IMR-90 (cell line): ENCODE data around the gene ADAM12. TPM values are rescaled to one million over a fixed set of nuclear protein-coding genes. Genes with fewer than 3 reads are reported as not detected.

Experiments used
- ATAC-seq: fragments of 200-7000 bp; cut with Tn5 transposase; 2 replicates; pipeline ENCODE4 v1.9.1; 2020; ENCODE audit warnings: low read depth, mild to moderate bottlenecking, moderate library complexity
- BruUV-seq: library from RNA; stranded (reverse); fragments of 400-500 nt; replicated peaks from 2 replicates; lab custom pipeline; 2021; lab: Mats Ljungman, UMichigan
- CTCF ChIA-PET: fragments of 300-600 bp; formaldehyde crosslinking; extraction: SDS; loops from one replicate; lab custom pipeline; 2021; ENCODE audit warnings: antibody characterized with exemption; lab: Yijun Ruan, JAX
- POLR2A ChIA-PET: fragments of 300-600 bp; sonication (Branson Sonifier 250); formaldehyde crosslinking; loops from one replicate; lab custom pipeline; 2022; ENCODE audit warnings: antibody characterized with exemption; ENCODE audit not compliant: unreplicated experiment; lab: Charles Lee
- DNase-seq: peaks from one replicate; pipeline ENCODE4 v3.0.0; 2013
- H2AFZ ChIP-seq: replicated peaks from 2 replicates; pipeline ENCODE3; 2013; ENCODE audit warnings: low read length, mild to moderate bottlenecking; ENCODE audit not compliant: poor library complexity
- H2AK5ac ChIP-seq: 2 replicates; pipeline ENCODE4 v1.6.1; 2013; ENCODE audit warnings: low read depth, low read length, inconsistent platforms
- H2AK9ac ChIP-seq: replicated peaks from 2 replicates; pipeline ENCODE3; 2013; ENCODE audit warnings: mild to moderate bottlenecking, low read depth, low read length, moderate library complexity; ENCODE audit not compliant: poor library complexity
- H2BK120ac ChIP-seq: 2 replicates; pipeline ENCODE4 v1.6.1; 2013; ENCODE audit warnings: low read depth, low read length, inconsistent platforms
- H2BK15ac ChIP-seq: 3 replicates; pipeline ENCODE4 v1.6.1; 2013; ENCODE audit warnings: low read depth, low read length, inconsistent platforms
- H2BK20ac ChIP-seq: 2 replicates; pipeline ENCODE4 v1.6.1; 2013; ENCODE audit warnings: low read depth, mild to moderate bottlenecking, inconsistent platforms, low read length, moderate library complexity
- H2BK5ac ChIP-seq: 2 replicates; pipeline ENCODE4 v1.6.1; 2013; ENCODE audit warnings: mild to moderate bottlenecking, low read depth, low read length, inconsistent platforms; ENCODE audit not compliant: poor library complexity, severe bottlenecking
- H3K14ac ChIP-seq: replicated peaks from 2 replicates; pipeline ENCODE4 v1.6.1; 2013; ENCODE audit warnings: low read depth, low read length, inconsistent platforms
- H3K18ac ChIP-seq: 2 replicates; pipeline ENCODE4 v1.6.1; 2013; ENCODE audit warnings: low read depth, low read length, control low read depth
- H3K23ac ChIP-seq: 2 replicates; pipeline ENCODE4 v1.6.1; 2013; ENCODE audit warnings: low read depth, low read length, inconsistent platforms
- H3K27ac ChIP-seq: 2 replicates; pipeline ENCODE4 v1.5.1; 2013; ENCODE audit warnings: mild to moderate bottlenecking, control low read depth, low read length; ENCODE audit not compliant: insufficient read depth
- H3K27me3 ChIP-seq: 2 replicates; pipeline ENCODE4 v1.6.1; 2013; ENCODE audit warnings: low read length; ENCODE audit not compliant: control insufficient read depth, insufficient read depth
- H3K36me3 ChIP-seq: 2 replicates; pipeline ENCODE4 v1.6.1; 2013; ENCODE audit warnings: low read length, mixed read lengths; ENCODE audit not compliant: control insufficient read depth, insufficient read depth
- H3K4ac ChIP-seq: 2 replicates; pipeline ENCODE4 v1.6.1; 2013; ENCODE audit warnings: low read depth, low read length, inconsistent platforms
- H3K4me1 ChIP-seq: 2 replicates; pipeline ENCODE4 v1.6.1; 2013; ENCODE audit warnings: low read length, mixed read lengths; ENCODE audit not compliant: control insufficient read depth, insufficient read depth
- H3K4me2 ChIP-seq: 2 replicates; pipeline ENCODE4 v1.6.1; 2013; ENCODE audit warnings: low read depth, mild to moderate bottlenecking, control low read depth, low read length, moderate library complexity
- H3K4me3 ChIP-seq: 2 replicates; pipeline ENCODE4 v1.5.1; 2013; ENCODE audit warnings: low read depth, mild to moderate bottlenecking, control low read depth, low read length, moderate library complexity; ENCODE audit not compliant: insufficient read depth
- H3K56ac ChIP-seq: 2 replicates; pipeline ENCODE4 v1.6.1; 2013; ENCODE audit warnings: low read length, inconsistent platforms; ENCODE audit not compliant: insufficient read depth; ENCODE audit errors: extremely low read depth
- H3K79me1 ChIP-seq, 2 experiments: 2 replicates each; pipeline ENCODE4 v1.6.1; 2013; ENCODE audit warnings: low read length in 2 of 2, inconsistent platforms in 1 of 2, low read depth in 1 of 2
- H3K9ac ChIP-seq: 2 replicates; pipeline ENCODE4 v1.6.1; 2013; ENCODE audit warnings: low read depth, low read length, control low read depth
- H3K9me1 ChIP-seq: 2 replicates; pipeline ENCODE4 v1.6.1; 2013; ENCODE audit warnings: low read length, inconsistent platforms; ENCODE audit not compliant: insufficient read depth
- H3K9me3 ChIP-seq: 2 replicates; pipeline ENCODE4 v1.6.1; 2013; ENCODE audit warnings: low read length; ENCODE audit not compliant: control insufficient read depth, insufficient read depth
- H4K20me1 ChIP-seq: 2 replicates; pipeline ENCODE4 v1.6.1; 2013; ENCODE audit warnings: low read length, inconsistent platforms; ENCODE audit not compliant: insufficient read depth
- H4K5ac ChIP-seq: 2 replicates; pipeline ENCODE4 v1.6.1; 2013; ENCODE audit warnings: mild to moderate bottlenecking, low read depth, low read length, control low read depth
- H4K8ac ChIP-seq, 2 experiments: 2 replicates each; pipeline ENCODE4 v1.6.1; 2013; ENCODE audit warnings: low read depth in 2 of 2, low read length in 2 of 2, control low read depth in 1 of 2, inconsistent platforms in 1 of 2
- H4K91ac ChIP-seq: 2 replicates; pipeline ENCODE4 v1.6.1; 2013; ENCODE audit warnings: low read depth, low read length, inconsistent platforms; ENCODE audit not compliant: insufficient read depth
- BHLHE40 ChIP-seq: fragments of 150-350 bp; IDR thresholded peaks from 2 replicates; pipeline ENCODE4 v1.6.1; 2016; ENCODE audit warnings: mild to moderate bottlenecking, low read depth, low read length
- CEBPB ChIP-seq: IDR thresholded peaks from 2 replicates; pipeline ENCODE4 v1.6.1; 2012; ENCODE audit warnings: low read depth, low read length, improper control_type of control experiment
- CHD1 ChIP-seq: IDR thresholded peaks from 2 replicates; pipeline ENCODE4 v1.6.1; 2012; ENCODE audit warnings: low read depth, low read length, improper control_type of control experiment
- CTCF ChIP-seq: conservative IDR thresholded peaks from 2 replicates; pipeline ENCODE4 v1.5.1; 2012; ENCODE audit warnings: mild to moderate bottlenecking, low read depth, low read length, improper control_type of control experiment
- ELK1 ChIP-seq: fragments of 150-350 bp; IDR thresholded peaks from 2 replicates; pipeline ENCODE4 v1.6.1; 2016; ENCODE audit warnings: low read depth, mild to moderate bottlenecking, low read length, moderate library complexity, borderline replicate concordance
- FOS ChIP-seq: fragments of 150-350 bp; IDR thresholded peaks from 2 replicates; pipeline ENCODE4 v1.6.1; 2016; ENCODE audit warnings: low read depth, low read length
- MAFK ChIP-seq: IDR thresholded peaks from 2 replicates; pipeline ENCODE4 v1.6.1; 2012; ENCODE audit warnings: low read depth, low read length, improper control_type of control experiment
- MAZ ChIP-seq: IDR thresholded peaks from 2 replicates; pipeline ENCODE4 v1.6.1; 2012; ENCODE audit warnings: low read depth, mild to moderate bottlenecking, low read length, improper control_type of control experiment, moderate library complexity, borderline replicate concordance
- MXI1 ChIP-seq: IDR thresholded peaks from 2 replicates; pipeline ENCODE4 v1.6.1; 2012; ENCODE audit warnings: low read depth, mild to moderate bottlenecking, low read length, moderate library complexity, borderline replicate concordance
- NFE2L2 ChIP-seq: fragments of 150-350 bp; IDR thresholded peaks from 2 replicates; pipeline ENCODE4 v1.6.1; 2016; ENCODE audit warnings: low read depth, mild to moderate bottlenecking, low read length
- POLR2A ChIP-seq: IDR thresholded peaks from 2 replicates; pipeline ENCODE4 v1.6.1; 2012; ENCODE audit warnings: mild to moderate bottlenecking, low read depth, low read length
- RAD21 ChIP-seq: IDR thresholded peaks from 2 replicates; pipeline ENCODE4 v1.6.1; 2012; ENCODE audit warnings: low read length, improper control_type of control experiment
- RCOR1 ChIP-seq: IDR thresholded peaks from 2 replicates; pipeline ENCODE4 v1.6.1; 2012; ENCODE audit warnings: mild to moderate bottlenecking, low read length, improper control_type of control experiment; ENCODE audit not compliant: insufficient replicate concordance
- RFX5 ChIP-seq: IDR thresholded peaks from 2 replicates; pipeline ENCODE4 v1.8.0; 2012; ENCODE audit warnings: low read depth, mild to moderate bottlenecking, low read length, moderate library complexity
- SMC3 ChIP-seq: fragments of 150-350 bp; IDR thresholded peaks from 2 replicates; pipeline ENCODE4 v1.6.1; 2016; ENCODE audit warnings: low read depth, mild to moderate bottlenecking, antibody characterized with exemption, low read length, moderate library complexity
- WGBS, 2 experiments: methylation state at CpG; one replicate each; pipeline versions ENCODE4 v1.1.5 to v1.1.7; 2013; ENCODE audit warnings: missing lambda C conversion rate in 2 of 2; ENCODE audit not compliant: insufficient read length in 1 of 2; ENCODE audit errors: extremely low coverage in 2 of 2; 5-methylcytosine and 5-hydroxymethylcytosine counted together
- dilution Hi-C: fragments of 300-500 bp; cut with HindIII; formaldehyde crosslinking; loops from one replicate; pipeline ENCODE4 v1.14.3; 2018; ENCODE audit warnings: low sequenced_read_pairs; ENCODE audit not compliant: unreplicated experiment
- in situ Hi-C: fragments of 300-500 bp; cut with MboI; formaldehyde crosslinking; loops from 3 replicates; pipeline ENCODE4 v1.14.3; 2019; ENCODE audit warnings: low sequenced_read_pairs, inconsistent platforms, mixed read lengths
- intact Hi-C: fragments of 100-400 bp; cut with micrococcal nuclease; formaldehyde crosslinking; loops from 2 replicates; pipeline ENCODE4 v1.10.0; 2022
- polyA plus RNA-seq, 3 experiments: library from polyadenylated mRNA; depleted of rRNA; stranded (reverse); fragments of >200 nt; gene quantifications; 2 replicates each; pipeline ENCODE4 v1.2.3, GENCODE V29; 2012; ENCODE audit warnings: low replicate concordance in 1 of 3
- total RNA-seq: library from RNA; depleted of rRNA; stranded (reverse); fragments of >200 nt; gene quantifications from 2 replicates; pipeline ENCODE4 v1.2.3, GENCODE V29; 2012
- TF ChIP-seq, protein P1 (sequence below): fragments of 150-350 bp; IDR thresholded peaks from 2 replicates; pipeline ENCODE4 v1.6.1; 2017; ENCODE audit warnings: mild to moderate bottlenecking, antibody characterized with exemption, low read length, low read depth

The ADAM12 gene
- total and polyA plus RNA-seq, 2 of the 4 experiments (the other 2 are of a cell fraction), result 9.6 to 10.2 TPM

DNA sequence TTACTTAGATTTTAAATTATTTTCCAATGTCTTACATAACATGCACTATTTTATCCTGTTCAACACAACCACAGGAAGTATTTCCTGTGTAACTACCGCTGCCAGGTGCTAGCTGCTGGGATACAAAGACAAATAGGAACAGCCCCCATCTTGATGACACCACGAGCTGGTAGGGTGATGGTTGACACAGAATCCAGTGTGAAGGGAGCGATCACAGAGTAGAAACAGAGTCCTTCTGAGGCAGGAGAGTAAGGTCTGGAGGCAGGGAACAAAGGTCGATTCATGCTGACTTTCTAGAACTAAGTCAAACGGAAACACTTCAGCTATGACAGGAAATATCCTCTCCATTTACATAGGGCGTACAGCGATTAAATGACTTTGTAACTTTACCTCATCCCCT, 232.3 kb downstream of the ADAM12 start:
- Histone ChIP-seq H2BK15ac (no peak overlapping the region), H2BK120ac (no peak overlapping the region), H3K9ac (no peak overlapping the region), H3K79me1 (no peaks in the 10 kb centered on the region), H3K14ac (no peak overlapping the region), H3K4me2 (no peak overlapping the region), H2BK20ac (no peak overlapping the region), H3K9me3 (no peaks in the 10 kb centered on the region), H3K36me3 (no peaks in the 10 kb centered on the region), H3K4ac (no peak overlapping the region), H3K56ac (no peak overlapping the region), H3K27me3 (peaks cover 10% of the 10 kb centered on the region), H3K23ac (no peak overlapping the region), H3K9me1 (no peaks in the 10 kb centered on the region), H4K91ac (no peak overlapping the region), H3K4me3 (no peak overlapping the region), H2BK5ac (no peak overlapping the region), H3K18ac (no peak overlapping the region), H4K8ac (no peak overlapping the region), H3K27ac (no peak overlapping the region), H3K4me1 (peaks cover 4% of the 10 kb centered on the region; the same call in 1 of the 2 replicates), H2AFZ (no peak overlapping the region), H2AK5ac (no peak overlapping the region), H4K5ac (no peak overlapping the region), H4K20me1 (no peaks in the 10 kb centered on the region; the same call in 1 of the 2 replicates), H2AK9ac (no peak overlapping the region)
- ChIA-PET CTCF (no interaction called here), POLR2A (no interaction called here)
- no peak for DNase-seq
- WGBS, 2 experiments, result 80% methylated on average over 2 of the region's 7 CpGs; no CpG with 5 or more reads in 1 of the 2 experiments
- ATAC-seq, result no peak
- dilution Hi-C loops (no loop called here), in situ Hi-C loops (no loop called here), intact Hi-C loops (no loop called here)
- TF ChIP-seq, protein P1, sequence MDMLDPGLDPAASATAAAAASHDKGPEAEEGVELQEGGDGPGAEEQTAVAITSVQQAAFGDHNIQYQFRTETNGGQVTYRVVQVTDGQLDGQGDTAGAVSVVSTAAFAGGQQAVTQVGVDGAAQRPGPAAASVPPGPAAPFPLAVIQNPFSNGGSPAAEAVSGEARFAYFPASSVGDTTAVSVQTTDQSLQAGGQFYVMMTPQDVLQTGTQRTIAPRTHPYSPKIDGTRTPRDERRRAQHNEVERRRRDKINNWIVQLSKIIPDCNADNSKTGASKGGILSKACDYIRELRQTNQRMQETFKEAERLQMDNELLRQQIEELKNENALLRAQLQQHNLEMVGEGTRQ, result no peak
- TF ChIP-seq CTCF, result no peak
- no peak for TF ChIP-seq SMC3
- TF ChIP-seq POLR2A, result no peak
- TF ChIP-seq FOS, result no peak
- TF ChIP-seq CEBPB, result no peak
- no peak for TF ChIP-seq RCOR1
- TF ChIP-seq ELK1, result no peak
- TF ChIP-seq MXI1, result no peak
- TF ChIP-seq CHD1, result no peak
- no peak for TF ChIP-seq RFX5
- no peak for TF ChIP-seq NFE2L2
- no peak for TF ChIP-seq BHLHE40
- no peak for TF ChIP-seq MAZ
- TF ChIP-seq MAFK, result no peak
- no peak for TF ChIP-seq RAD21
- no TSS peak for BruUV-seq
